Hepatic stellate cell (primary cell): ENCODE measurements around the gene ERMN.
"Not testable (repeated sequence)": the region's sequence is repeated elsewhere in the genome, so short reads cannot be mapped to it uniquely, and the experiment has no call there.

Source experiments
- DNase-seq: peaks from one replicate; pipeline ENCODE4 v3.0.0; 2011; ENCODE audit warnings: low spot score

Gene ERMN

GRCh38 chr2:157292853-157293252, 32.8 kb downstream of the ERMN start:
- DNase-seq = no peak

- no peak for DNase-seq
Measured at GRCh38 chr2:157291018-157291417, 34.6 kb downstream of the ERMN start.

- DNase-seq = no peak
Measured at GRCh38 chr2:157290525-157290924, 35.1 kb downstream of the ERMN start.

- no peak for DNase-seq
Measured at GRCh38 chr2:157287160-157287559, 38.5 kb downstream of the ERMN start.

GRCh38 chr2:157283468-157283867, 42.2 kb downstream of the ERMN start:
- DNase-seq = no peak

GRCh38 chr2:157281316-157281715, 44.3 kb downstream of the ERMN start:
- no peak for DNase-seq

- DNase-seq = not testable (repeated sequence)
Measured at GRCh38 chr2:157279311-157279710, 46.3 kb downstream of the ERMN start.

- DNase-seq = no peak
Measured at GRCh38 chr2:157271590-157272203, 53.9 kb downstream of the ERMN start.

GRCh38 chr2:157269922-157270321, 55.7 kb downstream of the ERMN start:
- DNase-seq = no peak

- no peak for DNase-seq
Measured at GRCh38 chr2:157269060-157269459, 56.6 kb downstream of the ERMN start.
